ENCODE results near the gene KRTAP9-4.
"Not testable (repeated sequence)": the region's sequence is repeated elsewhere in the genome, so short reads cannot be mapped to it uniquely, and the experiment has no call there.

KRTAP9-4 gene

GRCh38 chr17:41265078-41265477 lies 15.6 kb downstream of the KRTAP9-4 start, which contains the start of gene KRTAP9-6:
KRTAP9-6 (plus strand) TSS chr17:41265378; CDS start chr17:41265378, 0 bp downstream.
- DNase-seq, result no peak

GRCh38 chr17:41267711-41268110 lies 18.2 kb downstream of the KRTAP9-4 start:
- no peak for DNase-seq

- not testable (repeated sequence) for DNase-seq
Observed at GRCh38 chr17:41271323-41271722, 21.8 kb downstream of the KRTAP9-4 start.

GRCh38 chr17:41271858-41272257 lies 22.4 kb downstream of the KRTAP9-4 start:
- no peak for DNase-seq

GRCh38 chr17:41275648-41276190 lies 26.2 kb downstream of the KRTAP9-4 start, which contains the start of gene KRTAP9-7:
KRTAP9-7 (plus strand) TSS chr17:41275698; CDS start chr17:41275698, 0 bp downstream.
- not testable (repeated sequence) for DNase-seq

- DNase-seq, result no peak
Observed at GRCh38 chr17:41278176-41278955, 28.9 kb downstream of the KRTAP9-4 start.

GRCh38 chr17:41284043-41284442 lies 34.6 kb downstream of the KRTAP9-4 start:
- DNase-seq, result peak; percentile 66

- DNase-seq, result no peak
Observed at GRCh38 chr17:41284546-41284945, 35.1 kb downstream of the KRTAP9-4 start.

- no peak for DNase-seq
Observed at GRCh38 chr17:41287050-41287449, 37.6 kb downstream of the KRTAP9-4 start.

GRCh38 chr17:41294016-41294415 lies 44.5 kb downstream of the KRTAP9-4 start:
- no peak for DNase-seq

GRCh38 chr17:41296846-41297245 lies 47.4 kb downstream of the KRTAP9-4 start:
- DNase-seq, result no peak

GRCh38 chr17:41298458-41299135 lies 49.1 kb downstream of the KRTAP9-4 start:
- DNase-seq, result no peak

Measured in islet precursor cell (in vitro differentiated cells).